NB4 (cell line): ENCODE data around the gene MACROD2.

Experiments
- CTCF ChIP-seq: IDR thresholded peaks from one replicate; pipeline ENCODE4 v1.5.1; 2012; ENCODE audit warnings: low read depth, low read length
- POLR2A ChIP-seq: IDR thresholded peaks from 2 replicates; pipeline ENCODE4 v1.6.1; 2011; ENCODE audit warnings: mild to moderate bottlenecking; ENCODE audit not compliant: insufficient read length; ENCODE audit errors: extremely low read depth

- TF ChIP-seq CTCF, result no peak
- no peak for TF ChIP-seq POLR2A
These were observed 1581.1 kb downstream of the MACROD2 start for GRCh38 chr20:15576411-15576810.
